HepG2 (cell line): ENCODE data around the gene NME2. TPM values are rescaled to one million over a fixed set of nuclear protein-coding genes. Genes with fewer than 3 reads are reported as not detected.

ENCODE experiments used
- BRD4 ChIP-seq: sonication (generic); formaldehyde crosslinking; IDR thresholded peaks from 2 replicates; pipeline ENCODE4 v1.4.0; 2020; ENCODE audit warnings: missing genetic modification reagents
- CBX2 ChIP-seq, 2 experiments: fragments of 200-600 bp in 1 of 2; sonication (generic); formaldehyde crosslinking in 1 of 2; IDR thresholded peaks; 2 replicates each; pipeline versions ENCODE4 v1.7.0 to v1.8.1; 2018 to 2022; ENCODE audit warnings: low read depth in 2 of 2, low read length in 1 of 2, mild to moderate bottlenecking in 1 of 2, missing genetic modification reagents in 1 of 2
- ERF ChIP-seq: IDR thresholded peaks from 2 replicates; pipeline ENCODE4 v1.6.1; 2018; ENCODE audit warnings: missing biosample characterization, missing genetic modification reagents
- GTF2F1 ChIP-seq: fragments of 150-350 bp; IDR thresholded peaks from 2 replicates; pipeline ENCODE4 v1.6.1; 2014; ENCODE audit warnings: low read length
- HMGA1 ChIP-seq: sonication (generic); formaldehyde crosslinking; conservative IDR thresholded peaks from 2 replicates; pipeline ENCODE4 v1.4.0; 2020; ENCODE audit warnings: missing genetic modification reagents
- HOXA3 ChIP-seq: sonication (generic); formaldehyde crosslinking; IDR thresholded peaks from 2 replicates; pipeline ENCODE4 v1.5.0; 2020; ENCODE audit warnings: missing genetic modification reagents
- RBM22 ChIP-seq: fragments of 200-400 bp; formaldehyde crosslinking; optimal IDR thresholded peaks from 2 replicates; pipeline ENCODE3; 2017; ENCODE audit warnings: mild to moderate bottlenecking, low read length, moderate library complexity
- SIN3A ChIP-seq: IDR thresholded peaks from 2 replicates; pipeline ENCODE4 v1.6.1; 2011; ENCODE audit warnings: low read depth, mild to moderate bottlenecking, control low read depth, low read length, borderline replicate concordance
- ZMYM3 ChIP-seq: sonication (generic); formaldehyde crosslinking; IDR thresholded peaks from 2 replicates; pipeline ENCODE4 v1.5.1; 2020; ENCODE audit warnings: mild to moderate bottlenecking, missing genetic modification reagents
- ZNF547 ChIP-seq: sonication (generic); formaldehyde crosslinking; IDR thresholded peaks from 2 replicates; pipeline ENCODE4 v1.5.1; 2020; ENCODE audit warnings: mild to moderate bottlenecking, missing genetic modification reagents
- ZNF558 ChIP-seq: sonication (generic); formaldehyde crosslinking; IDR thresholded peaks from 2 replicates; pipeline ENCODE4 v1.9.0; 2022; ENCODE audit warnings: mild to moderate bottlenecking, missing genetic modification reagents, borderline replicate concordance
- ZNF564 ChIP-seq: sonication (generic); formaldehyde crosslinking; IDR thresholded peaks from 2 replicates; pipeline ENCODE4 v1.8.1; 2023; ENCODE audit warnings: mild to moderate bottlenecking, missing genetic modification reagents
- ZNF614 ChIP-seq: IDR thresholded peaks from 2 replicates; pipeline ENCODE4 v1.6.1; 2018; ENCODE audit warnings: missing biosample characterization, missing genetic modification reagents, inconsistent platforms, borderline replicate concordance
- ZNF703 ChIP-seq: sonication (generic); formaldehyde crosslinking; IDR thresholded peaks from 2 replicates; pipeline ENCODE4 v1.5.1; 2020; ENCODE audit warnings: missing genetic modification reagents, mild to moderate bottlenecking, moderate library complexity, borderline replicate concordance
- ZNF788 ChIP-seq: sonication (generic); formaldehyde crosslinking; IDR thresholded peaks from 2 replicates; pipeline ENCODE4 v1.5.0; 2020; ENCODE audit warnings: mild to moderate bottlenecking, missing genetic modification reagents, borderline replicate concordance
- ZNF878 ChIP-seq: sonication (generic); formaldehyde crosslinking; IDR thresholded peaks from 2 replicates; pipeline ENCODE4 v1.8.1; 2023; ENCODE audit warnings: mild to moderate bottlenecking, missing genetic modification reagents, moderate library complexity
- polyA plus RNA-seq, 8 experiments: library from polyadenylated mRNA; depleted of rRNA in 3 of 8; stranded (reverse) in 7 of 8; unstranded in 1 of 8; fragments of >200 nt; fragmentation: Illumina TruSeq in 4 of 8; extraction: Trizol in 4 of 8; gene quantifications; 2 replicates each; pipeline versions ENCODE4 v1.2.1 to v1.2.3, GENCODE V29; 2011 to 2016; ENCODE audit warnings: low read depth in 4 of 8, missing spikeins in 1 of 8, mixed read lengths in 1 of 8; ENCODE audit not compliant: insufficient read depth in 1 of 8
- total RNA-seq, 5 experiments: library from RNA; depleted of rRNA; stranded (reverse); fragments of >200 nt; fragmentation: Illumina TruSeq; extraction: Trizol; gene quantifications; 2 replicates each; pipeline ENCODE4 v1.2.3, GENCODE V29; 2016; ENCODE audit warnings: low read depth in 1 of 5
- TF ChIP-seq, protein P1 (sequence below): IDR thresholded peaks from 2 replicates; pipeline ENCODE4 v1.6.1; 2016; ENCODE audit warnings: control low read depth
- TF ChIP-seq, protein P2 (sequence below): sonication (generic); formaldehyde crosslinking; IDR thresholded peaks from 2 replicates; pipeline ENCODE4 v1.8.0; 2022; ENCODE audit warnings: missing genetic modification reagents, mild to moderate bottlenecking, moderate library complexity, borderline replicate concordance
- TF ChIP-seq, protein P3 (sequence below), 2 experiments: sonication (generic) in 1 of 2; formaldehyde crosslinking in 1 of 2; IDR thresholded peaks; 2 replicates each; pipeline versions ENCODE4 v1.5.1 to v1.6.1; 2011 to 2020; ENCODE audit warnings: borderline replicate concordance in 1 of 2, low read depth in 1 of 2, low read length in 1 of 2, mild to moderate bottlenecking in 1 of 2, missing genetic modification reagents in 1 of 2, moderate library complexity in 1 of 2
- TF ChIP-seq, protein P4 (sequence below): IDR thresholded peaks from 2 replicates; pipeline ENCODE4 v1.4.0; 2020; ENCODE audit warnings: mild to moderate bottlenecking, missing genetic modification reagents

The NME2 gene
- total and polyA plus RNA-seq, 2 of the 13 experiments (the other 11 are each of a cell fraction or from before 2014, with no cell fraction given) = 790 to 1,213 TPM

DNA sequence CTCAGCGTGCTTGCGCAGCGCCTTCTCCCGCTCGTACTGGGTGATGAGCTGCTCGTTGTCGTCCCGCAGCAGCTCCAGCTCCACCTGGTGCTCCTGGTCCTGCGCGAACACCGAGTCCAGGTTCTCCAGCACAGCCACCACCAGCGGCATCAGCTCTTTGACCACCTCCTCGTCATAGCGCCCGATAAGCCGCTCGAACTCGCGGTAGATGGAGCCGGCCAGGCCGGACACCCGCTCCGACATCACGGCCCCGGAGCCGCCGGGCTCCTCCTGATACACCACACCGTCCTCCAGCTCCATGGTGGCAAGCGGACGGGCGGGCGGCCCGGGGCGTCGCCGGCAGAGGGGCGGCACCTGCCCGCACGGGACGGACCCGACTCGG, 45.9 kb upstream of the NME2 start (continued):
- TF ChIP-seq, protein P1, sequence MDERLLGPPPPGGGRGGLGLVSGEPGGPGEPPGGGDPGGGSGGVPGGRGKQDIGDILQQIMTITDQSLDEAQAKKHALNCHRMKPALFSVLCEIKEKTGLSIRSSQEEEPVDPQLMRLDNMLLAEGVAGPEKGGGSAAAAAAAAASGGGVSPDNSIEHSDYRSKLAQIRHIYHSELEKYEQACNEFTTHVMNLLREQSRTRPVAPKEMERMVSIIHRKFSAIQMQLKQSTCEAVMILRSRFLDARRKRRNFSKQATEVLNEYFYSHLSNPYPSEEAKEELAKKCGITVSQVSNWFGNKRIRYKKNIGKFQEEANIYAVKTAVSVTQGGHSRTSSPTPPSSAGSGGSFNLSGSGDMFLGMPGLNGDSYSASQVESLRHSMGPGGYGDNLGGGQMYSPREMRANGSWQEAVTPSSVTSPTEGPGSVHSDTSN (CRISPR knock-in tag) = no peak
- TF ChIP-seq SIN3A (no peak), ZNF703 (CRISPR knock-in tag) (no peak), ZNF878 (CRISPR knock-in tag) (no peak), ERF (CRISPR knock-in tag) (no peak), BRD4 (CRISPR knock-in tag) (peak; percentile 79; the same call in 1 of the 2 replicates), HMGA1 (no peak), CBX2 (IDR thresholded peaks at IDR 0.05; ENCODE audit: low read depth, low read length) (no peak), CBX2 (CRISPR knock-in tag; IDR thresholded peaks at IDR 0.05; ENCODE audit: low read depth) (no peak), ZNF558 (CRISPR knock-in tag) (peak; percentile 68; the same call in 1 of the 2 replicates), RBM22 (no peak), ZMYM3 (no peak), ZNF564 (peak; percentile 26; the same call in 1 of the 2 replicates), ZNF614 (CRISPR knock-in tag) (no peak), GTF2F1 (no peak), HOXA3 (CRISPR knock-in tag) (no peak), ZNF547 (CRISPR knock-in tag) (no peak), ZNF788 (CRISPR knock-in tag) (peak; percentile 48)
- TF ChIP-seq, protein P2, sequence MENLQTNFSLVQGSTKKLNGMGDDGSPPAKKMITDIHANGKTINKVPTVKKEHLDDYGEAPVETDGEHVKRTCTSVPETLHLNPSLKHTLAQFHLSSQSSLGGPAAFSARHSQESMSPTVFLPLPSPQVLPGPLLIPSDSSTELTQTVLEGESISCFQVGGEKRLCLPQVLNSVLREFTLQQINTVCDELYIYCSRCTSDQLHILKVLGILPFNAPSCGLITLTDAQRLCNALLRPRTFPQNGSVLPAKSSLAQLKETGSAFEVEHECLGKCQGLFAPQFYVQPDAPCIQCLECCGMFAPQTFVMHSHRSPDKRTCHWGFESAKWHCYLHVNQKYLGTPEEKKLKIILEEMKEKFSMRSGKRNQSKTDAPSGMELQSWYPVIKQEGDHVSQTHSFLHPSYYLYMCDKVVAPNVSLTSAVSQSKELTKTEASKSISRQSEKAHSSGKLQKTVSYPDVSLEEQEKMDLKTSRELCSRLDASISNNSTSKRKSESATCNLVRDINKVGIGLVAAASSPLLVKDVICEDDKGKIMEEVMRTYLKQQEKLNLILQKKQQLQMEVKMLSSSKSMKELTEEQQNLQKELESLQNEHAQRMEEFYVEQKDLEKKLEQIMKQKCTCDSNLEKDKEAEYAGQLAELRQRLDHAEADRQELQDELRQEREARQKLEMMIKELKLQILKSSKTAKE = no peak
- TF ChIP-seq, protein P3, sequence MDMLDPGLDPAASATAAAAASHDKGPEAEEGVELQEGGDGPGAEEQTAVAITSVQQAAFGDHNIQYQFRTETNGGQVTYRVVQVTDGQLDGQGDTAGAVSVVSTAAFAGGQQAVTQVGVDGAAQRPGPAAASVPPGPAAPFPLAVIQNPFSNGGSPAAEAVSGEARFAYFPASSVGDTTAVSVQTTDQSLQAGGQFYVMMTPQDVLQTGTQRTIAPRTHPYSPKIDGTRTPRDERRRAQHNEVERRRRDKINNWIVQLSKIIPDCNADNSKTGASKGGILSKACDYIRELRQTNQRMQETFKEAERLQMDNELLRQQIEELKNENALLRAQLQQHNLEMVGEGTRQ (IDR thresholded peaks at IDR 0.05; ENCODE audit: low read depth, low read length) = no peak
- TF ChIP-seq, protein P3 (CRISPR knock-in tag; IDR thresholded peaks at IDR 0.05; ENCODE audit: borderline replicate concordance) = no peak
- TF ChIP-seq, protein P4, sequence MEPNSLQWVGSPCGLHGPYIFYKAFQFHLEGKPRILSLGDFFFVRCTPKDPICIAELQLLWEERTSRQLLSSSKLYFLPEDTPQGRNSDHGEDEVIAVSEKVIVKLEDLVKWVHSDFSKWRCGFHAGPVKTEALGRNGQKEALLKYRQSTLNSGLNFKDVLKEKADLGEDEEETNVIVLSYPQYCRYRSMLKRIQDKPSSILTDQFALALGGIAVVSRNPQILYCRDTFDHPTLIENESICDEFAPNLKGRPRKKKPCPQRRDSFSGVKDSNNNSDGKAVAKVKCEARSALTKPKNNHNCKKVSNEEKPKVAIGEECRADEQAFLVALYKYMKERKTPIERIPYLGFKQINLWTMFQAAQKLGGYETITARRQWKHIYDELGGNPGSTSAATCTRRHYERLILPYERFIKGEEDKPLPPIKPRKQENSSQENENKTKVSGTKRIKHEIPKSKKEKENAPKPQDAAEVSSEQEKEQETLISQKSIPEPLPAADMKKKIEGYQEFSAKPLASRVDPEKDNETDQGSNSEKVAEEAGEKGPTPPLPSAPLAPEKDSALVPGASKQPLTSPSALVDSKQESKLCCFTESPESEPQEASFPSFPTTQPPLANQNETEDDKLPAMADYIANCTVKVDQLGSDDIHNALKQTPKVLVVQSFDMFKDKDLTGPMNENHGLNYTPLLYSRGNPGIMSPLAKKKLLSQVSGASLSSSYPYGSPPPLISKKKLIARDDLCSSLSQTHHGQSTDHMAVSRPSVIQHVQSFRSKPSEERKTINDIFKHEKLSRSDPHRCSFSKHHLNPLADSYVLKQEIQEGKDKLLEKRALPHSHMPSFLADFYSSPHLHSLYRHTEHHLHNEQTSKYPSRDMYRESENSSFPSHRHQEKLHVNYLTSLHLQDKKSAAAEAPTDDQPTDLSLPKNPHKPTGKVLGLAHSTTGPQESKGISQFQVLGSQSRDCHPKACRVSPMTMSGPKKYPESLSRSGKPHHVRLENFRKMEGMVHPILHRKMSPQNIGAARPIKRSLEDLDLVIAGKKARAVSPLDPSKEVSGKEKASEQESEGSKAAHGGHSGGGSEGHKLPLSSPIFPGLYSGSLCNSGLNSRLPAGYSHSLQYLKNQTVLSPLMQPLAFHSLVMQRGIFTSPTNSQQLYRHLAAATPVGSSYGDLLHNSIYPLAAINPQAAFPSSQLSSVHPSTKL (CRISPR knock-in tag) = no peak
